NCI-H774 (cell line): ENCODE results near the gene NPM1.

Experiments used
- DNase-seq: peaks from one replicate; lab custom pipeline; 2025; lab: John Stamatoyannopoulos, UW

NPM1 gene

GRCh38 chr5:171428168-171428696 is 40.6 kb downstream of the NPM1 start:
- no peak for DNase-seq

GRCh38 chr5:171428809-171429542 is 41.3 kb downstream of the NPM1 start:
- no peak for DNase-seq

- DNase-seq = no peak
Observed at GRCh38 chr5:171429543-171429910, 41.9 kb downstream of the NPM1 start.

- no peak for DNase-seq
Observed at GRCh38 chr5:171431251-171431777, 43.7 kb downstream of the NPM1 start.

- no peak for DNase-seq
Observed at GRCh38 chr5:171432076-171432475, 44.4 kb downstream of the NPM1 start.

GRCh38 chr5:171432583-171433351 is 45.1 kb downstream of the NPM1 start:
- DNase-seq = no peak

GRCh38 chr5:171433352-171433698 is 45.7 kb downstream of the NPM1 start:
- DNase-seq = no peak

GRCh38 chr5:171433982-171434676 is 46.5 kb downstream of the NPM1 start:
- DNase-seq = no peak

GRCh38 chr5:171434874-171435273 is 47.2 kb downstream of the NPM1 start:
- no peak for DNase-seq

- DNase-seq = no peak
Observed at GRCh38 chr5:171435908-171436307, 48.3 kb downstream of the NPM1 start.

GRCh38 chr5:171436804-171437285 is 49.2 kb downstream of the NPM1 start:
- DNase-seq = no peak

- DNase-seq = no peak
Observed at GRCh38 chr5:171437286-171437821, 49.7 kb downstream of the NPM1 start.

GRCh38 chr5:171438738-171439137 is 51.1 kb downstream of the NPM1 start:
- no peak for DNase-seq

- DNase-seq = no peak
Observed at GRCh38 chr5:171441246-171441791, 53.7 kb downstream of the NPM1 start.

- no peak for DNase-seq
Observed at GRCh38 chr5:171442287-171443042, 54.8 kb downstream of the NPM1 start.

GRCh38 chr5:171444582-171444981 is 56.9 kb downstream of the NPM1 start:
- no peak for DNase-seq

- DNase-seq = no peak
Observed at GRCh38 chr5:171445644-171446516, 58.2 kb downstream of the NPM1 start.

GRCh38 chr5:171447226-171447625 is 59.6 kb downstream of the NPM1 start:
- DNase-seq = no peak

- no peak for DNase-seq
Observed at GRCh38 chr5:171449426-171449825, 61.8 kb downstream of the NPM1 start.
